Mucosa of descending colon (tissue), 3 donors: ENCODE measurements around the gene LRRC28. TPM values are rescaled to one million over a fixed set of nuclear protein-coding genes. Genes with fewer than 3 reads are reported as not detected.

Experiments used
- ATAC-seq: fragments of 200-7000 bp; cut with Tn5 transposase; one replicate; pipeline ENCODE4 v1.9.1; 2020; ENCODE audit warnings: mild to moderate bottlenecking, moderate library complexity
- DNase-seq, 3 donors: peaks; one replicate each; pipeline ENCODE4 v3.0.0-alpha.2; 2020
- H3K36me3 ChIP-seq: fragments of 200-600 bp; one replicate; pipeline ENCODE4 v1.8.0; 2021; ENCODE audit warnings: low read depth, mild to moderate bottlenecking
- H3K4me1 ChIP-seq: fragments of 200-600 bp; one replicate; pipeline ENCODE4 v1.8.0; 2021; ENCODE audit warnings: low read depth, mild to moderate bottlenecking
- H3K4me3 ChIP-seq: fragments of 200-600 bp; one replicate; pipeline ENCODE4 v1.8.0; 2021; ENCODE audit warnings: mild to moderate bottlenecking
- H3K9me3 ChIP-seq: fragments of 200-600 bp; one replicate; pipeline ENCODE4 v1.8.0; 2021; ENCODE audit warnings: mild to moderate bottlenecking
- intact Hi-C, 2 donors: fragments of 100-400 bp; cut with DNase I in 1 of 2; cut with micrococcal nuclease in 1 of 2; formaldehyde crosslinking; loops; one replicate each; pipeline versions ENCODE4 v1.11.0 to v1.11.1; 2022; cut with DNase I, micrococcal nuclease
- total RNA-seq, 3 donors: library from RNA; stranded (reverse); fragmentation: NEBNext Ultra II Directional in 2 of 3; extraction: Animal tissue kit (Norgen Biotek cat#: 25700) in 2 of 3; gene quantifications; one replicate each; pipeline versions ENCODE4 v1.2.1 to v1.2.4, GENCODE V29; 2021 to 2023
- TF ChIP-seq, protein P1 (sequence below): fragments of 200-600 bp; IDR thresholded peaks from one replicate; pipeline ENCODE4 v1.8.0; 2022; ENCODE audit warnings: antibody characterized with exemption, mild to moderate bottlenecking
- donor health status: DM: no; HTN: no; CAD: no; lungs with moderate emphysema.
- donor health status: DM: no; HTN: no; CAD: no.
- donor health status: DM: no; HTN: yes; CAD: no.

LRRC28 gene
- total RNA-seq, 3 donors from 2014 or later, result 26.0 to 41.6 (median 27.7) TPM

- no peak for ATAC-seq
- Histone ChIP-seq H3K36me3 (no peaks in the 10 kb centered on the region), H3K9me3 (no peaks in the 10 kb centered on the region), H3K4me1 (peaks cover 6% of the 10 kb centered on the region), H3K4me3 (no peak overlapping the region)
- DNase-seq, result no peak
- intact Hi-C loops, result loop anchor here in 1 of 2 donors (10.0 kb wide), 1 partner anchor 300 kb away; no protein-coding TSS in a partner anchor
- TF ChIP-seq, protein P1, sequence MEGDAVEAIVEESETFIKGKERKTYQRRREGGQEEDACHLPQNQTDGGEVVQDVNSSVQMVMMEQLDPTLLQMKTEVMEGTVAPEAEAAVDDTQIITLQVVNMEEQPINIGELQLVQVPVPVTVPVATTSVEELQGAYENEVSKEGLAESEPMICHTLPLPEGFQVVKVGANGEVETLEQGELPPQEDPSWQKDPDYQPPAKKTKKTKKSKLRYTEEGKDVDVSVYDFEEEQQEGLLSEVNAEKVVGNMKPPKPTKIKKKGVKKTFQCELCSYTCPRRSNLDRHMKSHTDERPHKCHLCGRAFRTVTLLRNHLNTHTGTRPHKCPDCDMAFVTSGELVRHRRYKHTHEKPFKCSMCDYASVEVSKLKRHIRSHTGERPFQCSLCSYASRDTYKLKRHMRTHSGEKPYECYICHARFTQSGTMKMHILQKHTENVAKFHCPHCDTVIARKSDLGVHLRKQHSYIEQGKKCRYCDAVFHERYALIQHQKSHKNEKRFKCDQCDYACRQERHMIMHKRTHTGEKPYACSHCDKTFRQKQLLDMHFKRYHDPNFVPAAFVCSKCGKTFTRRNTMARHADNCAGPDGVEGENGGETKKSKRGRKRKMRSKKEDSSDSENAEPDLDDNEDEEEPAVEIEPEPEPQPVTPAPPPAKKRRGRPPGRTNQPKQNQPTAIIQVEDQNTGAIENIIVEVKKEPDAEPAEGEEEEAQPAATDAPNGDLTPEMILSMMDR, result no peak
Observed at GRCh38 chr15:99404454-99404853, 153.2 kb downstream of the LRRC28 start.

DNA sequence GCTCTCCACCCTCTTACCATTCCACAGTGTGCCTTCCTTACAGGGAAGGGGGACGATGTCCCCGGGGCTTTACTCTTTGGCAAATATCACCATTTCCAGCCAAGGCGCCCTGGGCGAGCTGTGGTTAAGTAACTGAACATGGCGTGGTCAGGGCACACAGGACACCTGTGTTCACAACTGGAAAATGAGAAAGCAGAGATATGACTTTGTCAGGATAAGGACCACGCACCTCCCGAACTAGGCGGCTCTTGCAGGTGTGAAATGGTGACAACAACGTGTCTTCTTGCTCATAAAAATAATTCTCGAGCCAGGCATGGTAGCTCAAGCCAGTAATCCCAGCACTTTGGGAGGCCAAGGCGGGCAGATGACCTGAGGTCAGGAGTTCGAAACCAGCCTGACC, 154.8 kb downstream of the LRRC28 start:
- intact Hi-C loops, result loop anchor here in 1 of 2 donors (10.0 kb wide), 1 partner anchor 299 kb away; no protein-coding TSS in a partner anchor
- Histone ChIP-seq H3K4me1 (peaks cover 6% of the 10 kb centered on the region), H3K4me3 (no peak overlapping the region), H3K36me3 (no peaks in the 10 kb centered on the region), H3K9me3 (no peaks in the 10 kb centered on the region)
- DNase-seq (no peak), ATAC-seq (no peak)
- TF ChIP-seq, protein P1, result no peak

- Histone ChIP-seq H3K4me1 (peaks cover 3% of the 10 kb centered on the region), H3K4me3 (no peak overlapping the region), H3K9me3 (no peaks in the 10 kb centered on the region), H3K36me3 (no peaks in the 10 kb centered on the region)
- no peak for DNase-seq
- TF ChIP-seq, protein P1, result no peak
- ATAC-seq, result no peak
- intact Hi-C loops, result loop anchor here in 1 of 2 donors (10.0 kb wide), 1 partner anchor 298 kb away; no protein-coding TSS in a partner anchor
Observed at GRCh38 chr15:99406716-99407487, 155.6 kb downstream of the LRRC28 start.

- ATAC-seq, result no peak
- intact Hi-C loops, result loop anchor here in 1 of 2 donors (10.0 kb wide), 1 partner anchor 297 kb away; no protein-coding TSS in a partner anchor
- no peaks in the 10 kb centered on the region for H3K9me3 ChIP-seq
- DNase-seq, result no peak
- no peaks in the 10 kb centered on the region for H3K4me1 ChIP-seq
- TF ChIP-seq, protein P1, result no peak
- H3K4me3 ChIP-seq, result no peak overlapping the region
- H3K36me3 ChIP-seq, result no peaks in the 10 kb centered on the region
Observed at GRCh38 chr15:99407716-99408115, 156.4 kb downstream of the LRRC28 start.

DNA sequence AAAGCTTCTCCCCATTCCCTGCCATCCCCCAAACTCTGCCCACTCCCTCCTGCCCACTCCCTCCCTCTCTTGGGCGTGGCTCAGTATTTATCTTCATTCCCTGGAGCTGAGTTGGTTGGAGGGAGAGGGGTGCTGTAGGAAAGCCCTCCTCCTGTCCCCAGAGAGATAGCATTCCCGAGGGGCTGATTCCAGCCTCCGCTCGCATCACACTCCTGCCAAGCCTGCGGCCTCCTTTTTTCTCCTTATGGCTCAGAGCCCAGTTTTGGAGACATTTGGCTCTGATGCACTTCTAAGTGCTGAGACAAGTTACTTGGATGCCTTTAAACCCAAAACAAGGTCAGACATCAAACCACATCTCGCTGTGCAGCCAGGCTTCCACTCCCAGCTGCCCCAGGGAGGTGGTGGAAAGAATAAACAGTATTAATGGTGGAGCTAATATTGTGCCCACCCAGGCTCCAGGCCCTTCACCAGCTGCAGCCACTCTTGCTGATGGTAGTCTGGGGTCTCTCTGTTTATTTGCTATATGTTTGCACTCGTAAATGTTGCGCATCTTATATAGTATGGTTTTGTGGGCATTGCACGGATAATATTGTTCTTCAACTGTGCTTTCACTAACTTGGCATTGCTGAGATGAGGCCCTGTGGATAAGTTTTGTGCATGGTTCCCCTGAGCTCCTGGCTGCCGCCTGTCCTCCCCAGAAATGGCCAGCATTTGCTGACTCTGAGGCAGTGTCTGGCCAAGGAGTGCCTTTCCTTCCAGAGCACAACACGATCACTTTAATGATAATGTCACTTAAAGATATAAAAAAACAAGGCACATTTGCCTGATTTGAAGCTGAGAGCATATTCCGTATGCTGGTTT, 157.2 kb downstream of the LRRC28 start:
- ATAC-seq (no peak), DNase-seq (peak in 1 of 3 donors; percentile 39)
- Histone ChIP-seq H3K4me1 (no peaks in the 10 kb centered on the region), H3K9me3 (no peaks in the 10 kb centered on the region), H3K4me3 (no peak overlapping the region), H3K36me3 (no peaks in the 10 kb centered on the region)
- TF ChIP-seq, protein P1, result no peak
- intact Hi-C loops, result loop anchor here in 1 of 2 donors (10.0 kb wide), 1 partner anchor 296 kb away; no protein-coding TSS in a partner anchor
